PC-3 (cell line): ENCODE data around the gene MID1.

Source experiments
- CTCF ChIP-seq: fragments of 300-600 bp; sonication (generic); conservative IDR thresholded peaks from 2 replicates; pipeline ENCODE4 v1.5.1; 2017; ENCODE audit warnings: antibody characterized with exemption, low read depth, mild to moderate bottlenecking, low read length
- EZH2 ChIP-seq: fragments of 300-600 bp; sonication (generic); IDR thresholded peaks from one replicate; pipeline ENCODE4 v1.6.1; 2017; ENCODE audit warnings: antibody characterized with exemption, mild to moderate bottlenecking, low read length; ENCODE audit not compliant: unreplicated experiment
- EZH2phosphoT487 ChIP-seq: fragments of 300-600 bp; sonication (generic); IDR thresholded peaks from 2 replicates; pipeline ENCODE4 v1.6.1; 2018; ENCODE audit warnings: mild to moderate bottlenecking, antibody characterized with exemption, low read length, borderline replicate concordance

- TF ChIP-seq CTCF (no peak), EZH2phosphoT487 (no peak), EZH2 (no peak)
Measured at GRCh38 chrX:10467793-10468192, 152.6 kb downstream of the MID1 start.
